ENCODE data around the gene TRPC5OS. TPM values are rescaled to one million over a fixed set of nuclear protein-coding genes. Genes with fewer than 3 reads are reported as not detected.

Gene TRPC5OS
- total and polyA plus RNA-seq, 2 donors (not counting 1 experiment from before 2014, with no cell fraction given) = not detected

DNA sequence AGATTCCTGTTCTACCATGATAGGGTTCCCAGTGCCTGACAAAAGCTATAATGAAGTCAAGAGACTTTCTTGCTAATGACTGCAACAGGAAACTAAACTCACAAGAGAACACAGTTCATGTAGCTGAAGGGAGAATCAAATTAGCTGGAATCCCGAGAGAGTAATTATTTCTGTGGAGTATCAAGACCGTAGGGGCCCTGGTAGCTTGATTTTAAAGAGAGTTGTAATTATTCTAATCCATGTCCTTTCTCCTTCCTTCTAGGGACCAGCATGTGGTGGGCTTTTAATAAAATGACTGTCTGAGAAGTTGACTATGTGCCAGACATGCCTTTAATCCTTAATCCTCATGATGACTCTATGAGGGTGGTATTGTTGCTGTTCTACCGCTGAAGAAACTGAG, 1.7 kb upstream of the TRPC5OS start:
- H3K9me3 ChIP-seq (ENCODE audit: control extremely low read depth in 1 of 3, control insufficient read depth in 2 of 3, insufficient read depth in 1 of 3, low read length in 2 of 3) = no peaks in the 10 kb centered on the region
- peaks cover 2% of the 10 kb centered on the region for H3K4me1 Mint-ChIP-seq
- no peaks in the 10 kb centered on the region for H3K27me3 Mint-ChIP-seq
- H4K20me1 ChIP-seq (ENCODE audit: control insufficient read depth, insufficient read depth, low read length, poor library complexity, severe bottlenecking) = no peaks in the 10 kb centered on the region
- H3K4me1 ChIP-seq (ENCODE audit: control insufficient read depth in 2 of 2, insufficient read depth in 2 of 2, low read length in 2 of 2) = no peaks in the 10 kb centered on the region
- H3K4me3 Mint-ChIP-seq = no peak overlapping the region
- H3K27me3 ChIP-seq (replicated peaks in 1 of 4; ENCODE audit: control extremely low read depth in 1 of 4, control insufficient read depth in 3 of 4, insufficient read depth in 4 of 4, low read length in 3 of 4) = no peaks in the 10 kb centered on the region
- no peak overlapping the region for H3K27ac ChIP-seq (ENCODE audit: low read length in 2 of 2)
- H3K36me3 ChIP-seq (replicated peaks in 1 of 2; ENCODE audit: control extremely low read depth in 1 of 2, control insufficient read depth in 1 of 2, extremely low read depth in 1 of 2, insufficient read depth in 2 of 2, low read length in 1 of 2) = no peaks in the 10 kb centered on the region
- WGBS (ENCODE audit: insufficient coverage) = no CpG with 5 or more reads among the region's 3 CpGs
- ChIA-PET CTCF (no interaction called here), POLR2A (no interaction called here)
- no peak for TF ChIP-seq EZH2 (IDR thresholded peaks at IDR 0.05; ENCODE audit: borderline replicate concordance, insufficient read depth, low read depth, low read length, poor library complexity, severe bottlenecking)
- TF ChIP-seq, protein P1, sequence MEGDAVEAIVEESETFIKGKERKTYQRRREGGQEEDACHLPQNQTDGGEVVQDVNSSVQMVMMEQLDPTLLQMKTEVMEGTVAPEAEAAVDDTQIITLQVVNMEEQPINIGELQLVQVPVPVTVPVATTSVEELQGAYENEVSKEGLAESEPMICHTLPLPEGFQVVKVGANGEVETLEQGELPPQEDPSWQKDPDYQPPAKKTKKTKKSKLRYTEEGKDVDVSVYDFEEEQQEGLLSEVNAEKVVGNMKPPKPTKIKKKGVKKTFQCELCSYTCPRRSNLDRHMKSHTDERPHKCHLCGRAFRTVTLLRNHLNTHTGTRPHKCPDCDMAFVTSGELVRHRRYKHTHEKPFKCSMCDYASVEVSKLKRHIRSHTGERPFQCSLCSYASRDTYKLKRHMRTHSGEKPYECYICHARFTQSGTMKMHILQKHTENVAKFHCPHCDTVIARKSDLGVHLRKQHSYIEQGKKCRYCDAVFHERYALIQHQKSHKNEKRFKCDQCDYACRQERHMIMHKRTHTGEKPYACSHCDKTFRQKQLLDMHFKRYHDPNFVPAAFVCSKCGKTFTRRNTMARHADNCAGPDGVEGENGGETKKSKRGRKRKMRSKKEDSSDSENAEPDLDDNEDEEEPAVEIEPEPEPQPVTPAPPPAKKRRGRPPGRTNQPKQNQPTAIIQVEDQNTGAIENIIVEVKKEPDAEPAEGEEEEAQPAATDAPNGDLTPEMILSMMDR (IDR thresholded peaks at IDR 0.05) = no peak
- no peak overlapping the region for H3K9ac ChIP-seq (ENCODE audit: low read length)
- H2AFZ ChIP-seq (ENCODE audit: insufficient read depth, low read depth, low read length, poor library complexity, severe bottlenecking) = no peak overlapping the region
- H3K27ac Mint-ChIP-seq = no peak overlapping the region
- ATAC-seq (ENCODE audit: low read depth) = no peak
- intact Hi-C loops (cut with micrococcal nuclease) = loop anchor here (10.0 kb wide), 1 partner anchor 861 kb away; no protein-coding TSS in a partner anchor
- H3K4me2 ChIP-seq (replicated peaks; ENCODE audit: low read depth, low read length, poor library complexity, severe bottlenecking) = no peak overlapping the region
- H3K79me2 ChIP-seq (ENCODE audit: control insufficient read depth, insufficient read depth, low read length) = no peaks in the 10 kb centered on the region
- no peak overlapping the region for H3K4me3 ChIP-seq (ENCODE audit: control extremely low read depth in 1 of 5, extremely low read depth in 1 of 5, insufficient read depth in 1 of 5, low read depth in 2 of 5, low read length in 4 of 5)
- no peaks in the 10 kb centered on the region for H3K9me3 Mint-ChIP-seq (ENCODE audit: insufficient read depth)
- no peak for DNase-seq

DNA sequence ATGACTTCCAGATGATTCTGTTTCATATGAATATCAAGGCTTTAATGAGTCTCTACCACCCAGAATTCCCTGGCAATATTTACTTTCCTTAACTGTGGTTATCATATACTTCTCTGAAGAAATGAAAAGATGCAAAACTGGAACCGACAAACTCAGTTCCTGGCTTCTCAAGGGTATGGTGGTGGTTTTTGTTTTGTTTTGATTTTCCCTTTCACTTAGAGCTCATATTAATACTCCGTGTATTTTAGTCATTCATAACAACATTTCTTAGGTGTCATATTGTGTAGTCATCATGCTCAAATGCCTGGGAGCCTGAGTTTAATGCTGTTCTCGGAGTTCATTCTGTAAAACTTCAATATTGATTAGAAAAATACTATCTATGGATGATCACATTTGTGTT, 665 bp downstream of the TRPC5OS start:
- Histone ChIP-seq H3K36me3 (replicated peaks in 1 of 2; ENCODE audit: control extremely low read depth in 1 of 2, control insufficient read depth in 1 of 2, extremely low read depth in 1 of 2, insufficient read depth in 2 of 2, low read length in 1 of 2) (no peaks in the 10 kb centered on the region), H3K4me1 (ENCODE audit: control insufficient read depth in 2 of 2, insufficient read depth in 2 of 2, low read length in 2 of 2) (no peaks in the 10 kb centered on the region), H3K9me3 (ENCODE audit: control extremely low read depth in 1 of 3, control insufficient read depth in 2 of 3, insufficient read depth in 1 of 3, low read length in 2 of 3) (no peaks in the 10 kb centered on the region), H3K4me2 (replicated peaks; ENCODE audit: low read depth, low read length, poor library complexity, severe bottlenecking) (no peak overlapping the region), H3K79me2 (ENCODE audit: control insufficient read depth, insufficient read depth, low read length) (no peaks in the 10 kb centered on the region), H3K9ac (ENCODE audit: low read length) (no peak overlapping the region), H2AFZ (ENCODE audit: insufficient read depth, low read depth, low read length, poor library complexity, severe bottlenecking) (no peak overlapping the region), H3K4me3 (ENCODE audit: control extremely low read depth in 1 of 5, extremely low read depth in 1 of 5, insufficient read depth in 1 of 5, low read depth in 2 of 5, low read length in 4 of 5) (no peak overlapping the region), H4K20me1 (ENCODE audit: control insufficient read depth, insufficient read depth, low read length, poor library complexity, severe bottlenecking) (no peaks in the 10 kb centered on the region), H3K27ac (ENCODE audit: low read length in 2 of 2) (no peak overlapping the region), H3K27me3 (replicated peaks in 1 of 4; ENCODE audit: control extremely low read depth in 1 of 4, control insufficient read depth in 3 of 4, insufficient read depth in 4 of 4, low read length in 3 of 4) (no peaks in the 10 kb centered on the region)
- no peak overlapping the region for H3K27ac Mint-ChIP-seq
- WGBS (ENCODE audit: insufficient coverage) = no CpG with 5 or more reads among the region's 3 CpGs
- H3K9me3 Mint-ChIP-seq (ENCODE audit: insufficient read depth) = no peaks in the 10 kb centered on the region
- H3K4me1 Mint-ChIP-seq = no peaks in the 10 kb centered on the region
- DNase-seq (no peak), ATAC-seq (ENCODE audit: low read depth) (no peak)
- POLR2A ChIA-PET = no interaction called here
- no peaks in the 10 kb centered on the region for H3K27me3 Mint-ChIP-seq
- TF ChIP-seq, protein P1 (IDR thresholded peaks at IDR 0.05) = no peak
- TF ChIP-seq EZH2 (IDR thresholded peaks at IDR 0.05; ENCODE audit: borderline replicate concordance, insufficient read depth, low read depth, low read length, poor library complexity, severe bottlenecking) = no peak
- H3K4me3 Mint-ChIP-seq = no peak overlapping the region
- intact Hi-C loops (cut with micrococcal nuclease) = loop anchor here (10.0 kb wide), 1 partner anchor 858 kb away; no protein-coding TSS in a partner anchor
- CTCF ChIA-PET = no interaction called here

Data from B cell (primary cell).